NCI-H2196 (cell line): ENCODE data around the gene OR4C46.
"Not testable (repeated sequence)": the region's sequence is repeated elsewhere in the genome, so short reads cannot be mapped to it uniquely, and the experiment has no call there.

Experiments used
- DNase-seq: peaks from one replicate; lab custom pipeline; 2025; ENCODE audit not compliant: unreplicated experiment; lab: John Stamatoyannopoulos, UW

OR4C46 gene

DNA sequence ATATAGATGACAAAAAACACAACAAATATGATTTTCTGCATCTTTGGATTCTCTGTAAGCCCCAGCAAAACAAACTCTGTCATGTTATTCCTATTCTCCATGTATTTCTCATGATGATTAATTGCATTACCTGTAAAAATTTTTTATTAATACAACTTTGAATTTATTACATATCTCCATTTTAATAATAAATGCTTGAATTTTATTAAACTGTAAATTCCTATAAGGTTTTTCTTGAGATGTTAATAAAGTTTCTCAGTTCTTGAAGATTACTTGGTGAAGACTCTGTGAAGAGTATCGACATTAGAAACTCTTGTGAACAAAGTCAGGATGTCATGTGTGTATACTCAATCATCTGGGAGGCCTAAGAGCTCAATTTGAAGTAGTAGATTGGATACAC, at the start of gene OR4C46:
Gene OR4C46, minus strand, starts transcription at position 101 of the 400 bp plus-strand sequence. Its CDS starts 0 bp downstream, at position 101.
- no peak for DNase-seq

DNA sequence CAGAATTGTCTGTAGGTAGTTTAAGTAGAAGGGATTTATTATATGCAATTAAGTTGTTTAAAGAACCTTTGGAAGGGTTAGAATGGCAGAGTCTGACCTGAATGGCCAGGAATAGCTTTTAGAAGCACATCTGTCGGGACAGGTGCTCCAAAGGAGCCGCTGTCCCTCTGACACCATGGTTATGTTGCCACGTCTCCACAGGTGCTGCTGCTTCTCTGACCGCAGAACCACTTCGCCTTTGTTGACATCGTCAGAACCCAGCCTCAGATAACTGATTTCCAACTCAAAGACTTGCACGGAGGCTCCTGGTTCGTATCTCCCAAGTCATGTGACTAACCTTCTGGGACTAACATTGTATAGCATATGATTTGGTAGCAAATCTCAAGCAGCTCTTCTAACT, 41.8 kb upstream of the OR4C46 start:
- DNase-seq: not testable (repeated sequence)

DNA sequence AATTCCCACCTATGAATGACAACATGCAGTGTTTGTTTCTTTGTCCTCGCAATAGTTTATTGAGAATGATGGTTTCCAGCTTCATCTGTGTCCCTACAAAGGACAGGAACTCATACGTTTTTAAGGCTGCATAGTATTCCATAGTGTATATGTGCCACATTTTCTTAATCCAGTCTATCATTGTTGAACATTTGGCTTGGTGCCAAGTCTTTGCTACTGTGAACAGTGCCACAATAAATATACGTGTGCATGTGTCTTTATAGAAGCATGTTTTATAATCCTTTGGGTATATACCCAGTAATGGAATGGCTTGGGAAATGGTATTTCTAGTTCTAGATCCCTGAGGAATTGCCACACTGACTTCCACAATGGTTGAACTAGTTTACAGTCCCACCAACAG, 42.4 kb downstream of the OR4C46 start:
- not testable (repeated sequence) for DNase-seq

DNA sequence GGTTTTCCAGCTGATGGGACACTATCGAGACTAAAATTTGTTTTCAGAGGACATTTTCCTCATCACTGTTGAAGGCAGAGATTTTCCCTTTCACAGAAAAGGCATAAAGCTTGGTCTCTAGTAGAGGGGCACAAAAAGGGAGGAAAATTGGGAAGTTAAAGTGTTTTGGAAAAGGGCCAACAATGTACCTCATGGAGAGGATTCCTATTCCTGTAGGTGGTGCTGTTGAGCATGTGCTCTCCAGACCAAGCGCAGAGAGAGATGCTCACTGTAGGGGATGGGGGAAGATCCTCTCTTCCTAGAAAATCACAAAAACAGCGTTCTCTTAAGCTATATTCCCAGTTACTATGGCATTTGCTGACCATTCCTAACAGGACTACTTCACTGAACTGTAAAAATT, 44.9 kb downstream of the OR4C46 start:
- DNase-seq: no peak

DNA sequence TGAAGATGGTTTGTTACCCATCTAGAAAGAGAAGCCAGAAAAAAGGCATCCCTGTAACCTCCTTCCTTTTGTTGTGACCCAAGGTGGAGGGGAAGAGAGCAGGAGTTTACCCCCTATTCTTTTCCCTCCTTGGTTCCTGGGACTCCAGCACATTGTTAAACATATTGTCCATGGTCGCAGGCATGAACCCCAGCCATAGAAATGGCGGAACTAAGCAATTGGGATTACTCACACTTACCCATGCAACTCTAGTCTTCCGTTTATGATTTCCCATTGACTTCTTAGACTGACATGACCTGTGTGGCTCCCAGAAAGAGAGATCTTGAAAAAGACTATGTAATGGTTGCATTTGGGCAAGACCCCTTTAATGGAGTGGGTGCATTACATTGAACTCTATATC, 45.4 kb downstream of the OR4C46 start:
- no peak for DNase-seq
